Measurements from ENCODE around the gene MPC2.
"Not testable (repeated sequence)": the region's sequence is repeated elsewhere in the genome, so short reads cannot be mapped to it uniquely, and the experiment has no call there.

MPC2 gene

DNA sequence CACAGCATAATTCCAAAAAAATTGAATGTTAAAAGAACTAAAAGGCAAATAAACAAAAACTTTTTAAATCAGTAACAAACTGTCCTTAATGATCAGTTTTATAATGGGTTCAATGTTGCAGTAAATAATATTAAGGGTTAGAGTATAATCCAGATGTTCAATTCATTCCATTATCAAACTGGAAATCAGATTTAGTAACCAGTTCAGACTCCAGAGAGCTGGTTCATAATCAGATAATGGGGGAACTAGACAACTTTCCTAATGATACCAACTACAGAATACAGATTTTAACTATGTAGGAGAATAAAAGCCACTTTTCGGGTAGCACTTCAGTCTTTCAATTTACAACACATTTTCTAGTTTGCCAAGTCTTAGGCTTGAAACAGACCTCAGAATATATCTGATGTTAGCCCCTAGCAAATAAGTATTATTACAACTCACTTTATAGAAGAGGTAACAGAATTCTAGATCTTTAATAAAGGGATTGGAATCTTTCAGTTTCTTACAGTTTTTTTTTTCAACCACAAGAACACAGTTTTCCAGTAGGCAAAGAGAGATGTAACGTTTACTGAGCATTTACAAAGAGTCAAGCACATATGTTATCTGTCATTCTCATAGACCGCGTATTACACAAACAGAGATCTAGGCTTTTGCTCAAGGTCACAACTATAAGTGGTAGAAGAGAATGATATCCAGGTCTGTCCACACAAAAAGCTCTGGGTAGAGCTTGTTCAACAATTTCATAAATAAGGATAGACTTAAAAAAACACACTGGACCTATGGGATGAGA is 2.3 kb downstream of the MPC2 start:
- DNase-seq, result no peak

DNA sequence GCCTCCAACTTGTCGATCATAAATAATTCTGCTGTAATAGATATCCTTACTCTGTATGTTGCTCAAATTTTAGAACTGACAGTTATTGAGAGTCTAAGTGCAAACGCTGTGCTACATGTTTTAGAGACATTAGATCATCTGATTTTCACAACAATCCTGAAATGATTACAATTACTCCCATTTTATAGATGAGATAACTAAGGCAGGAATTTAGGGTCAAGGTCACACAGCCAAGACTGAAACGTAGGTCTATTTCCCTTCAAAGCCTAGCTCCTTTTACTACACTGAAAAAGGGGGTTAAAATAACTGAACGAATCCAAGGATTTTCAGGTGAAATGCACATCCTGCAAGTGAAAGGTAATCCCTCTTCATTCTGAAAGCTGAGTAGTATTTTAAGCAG is 3.1 kb downstream of the MPC2 start:
- DNase-seq, result no peak

DNA sequence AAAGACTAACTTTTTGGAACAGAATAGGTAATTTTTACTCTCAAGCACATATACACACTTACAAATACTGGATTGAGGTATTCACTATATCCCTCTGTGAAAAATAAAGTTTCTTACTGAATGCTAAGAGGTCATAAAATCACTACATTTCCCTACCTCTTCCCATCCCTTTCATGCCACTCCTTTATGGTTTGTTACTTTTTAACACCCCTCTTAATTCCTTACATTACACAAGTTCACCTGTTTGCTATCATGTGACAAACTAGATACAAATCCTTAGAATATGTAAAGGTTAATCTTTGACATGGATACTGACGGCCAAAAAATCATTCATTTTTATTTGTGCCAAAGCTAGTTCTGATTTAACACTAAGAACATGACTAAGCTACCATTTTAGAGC is 7.1 kb downstream of the MPC2 start:
- no peak for DNase-seq

DNA sequence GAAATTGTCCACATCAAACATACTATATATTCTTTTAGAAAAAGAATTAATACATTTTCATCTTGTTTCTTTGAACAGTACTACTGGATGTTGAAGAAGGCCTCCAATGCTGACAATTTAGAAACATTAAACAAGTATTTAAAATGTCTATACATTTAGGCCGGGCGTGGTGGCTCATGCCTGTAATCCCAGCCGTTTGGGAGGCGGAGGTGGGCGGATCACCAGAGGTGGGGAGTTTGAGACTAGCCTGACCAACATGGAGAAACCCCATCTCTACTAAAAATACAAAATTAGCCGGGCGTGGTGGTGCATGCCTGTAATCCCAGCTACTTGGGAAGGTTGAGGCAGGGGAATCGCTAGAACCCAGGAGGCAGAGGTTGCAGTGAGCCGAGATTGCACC is 8.0 kb downstream of the MPC2 start:
- DNase-seq, result not testable (repeated sequence)

DNA sequence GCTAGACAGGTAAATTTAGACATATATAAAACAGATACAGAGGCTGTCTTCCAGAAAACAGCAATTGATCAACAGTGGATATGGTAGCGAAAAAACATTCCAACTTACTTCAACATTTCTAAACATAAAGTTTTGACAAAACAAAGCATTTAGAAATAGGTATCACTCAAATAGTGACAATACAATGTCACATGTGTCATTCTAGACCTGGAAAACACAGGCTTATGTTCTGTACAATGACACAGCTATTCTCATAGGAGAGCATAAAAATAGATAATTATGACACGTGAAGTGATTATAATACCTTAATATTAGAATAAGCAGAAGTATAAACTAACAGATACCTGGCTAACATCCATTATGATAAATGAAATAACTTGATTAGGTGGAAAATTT is 8.4 kb downstream of the MPC2 start:
- no peak for DNase-seq

DNA sequence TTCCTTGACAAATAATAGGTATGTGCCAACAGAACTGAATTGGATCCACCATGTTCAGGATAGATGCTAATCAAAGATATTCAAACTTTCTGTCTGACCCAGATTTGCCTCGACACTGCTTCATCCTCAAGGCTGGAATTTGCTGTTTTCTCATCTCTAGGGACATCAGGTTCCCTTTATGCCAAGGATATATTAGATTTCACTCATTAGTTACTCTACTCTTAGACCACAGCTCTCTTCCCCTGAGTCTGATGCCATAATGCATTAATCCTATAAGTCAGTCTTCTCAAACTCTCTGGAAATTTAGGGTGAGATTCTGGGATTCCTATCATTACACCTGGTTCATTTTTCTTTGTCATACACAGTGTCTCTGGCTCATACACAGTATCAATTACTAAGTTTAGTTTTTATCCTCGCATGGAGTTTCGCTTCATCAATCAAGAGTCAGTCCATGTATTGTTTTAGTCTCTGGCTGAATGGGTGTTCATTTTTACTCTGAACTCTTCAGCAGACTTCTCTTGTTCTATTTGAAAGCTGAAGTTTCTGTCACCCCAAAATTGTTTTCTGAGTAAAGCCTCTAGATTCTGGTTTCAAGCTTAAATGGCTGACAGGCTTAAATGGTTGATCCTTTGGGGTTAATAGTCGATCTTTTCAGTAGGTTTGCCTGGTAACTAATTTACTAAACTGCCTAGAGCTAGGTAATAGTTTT is 9.7 kb downstream of the MPC2 start:
- no peak for DNase-seq

DNA sequence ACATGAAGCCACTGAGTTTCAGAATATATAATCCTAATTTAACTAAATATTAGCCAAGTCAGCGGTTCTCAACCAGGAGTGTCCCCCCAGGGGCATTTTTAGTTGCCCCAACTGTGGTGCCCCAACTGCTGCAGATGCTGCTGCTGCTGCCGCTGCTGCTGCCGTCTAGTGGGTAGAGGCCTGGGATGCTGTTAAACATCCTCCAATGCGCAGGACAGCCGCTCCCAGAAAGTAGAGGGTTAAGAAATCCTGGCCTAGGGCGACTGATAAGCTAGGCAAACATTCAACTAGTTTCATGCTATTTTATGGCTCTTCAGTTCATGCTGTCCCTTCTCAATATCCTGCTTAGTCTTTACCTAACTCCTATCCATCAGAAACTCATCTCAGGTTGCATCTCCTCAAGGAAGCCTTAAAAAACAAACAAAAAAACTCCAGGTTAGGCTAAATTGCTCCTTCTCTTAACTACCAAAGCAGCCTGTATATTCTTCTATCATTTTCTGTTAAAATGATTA is 10.3 kb downstream of the MPC2 start:
- no peak for DNase-seq

DNA sequence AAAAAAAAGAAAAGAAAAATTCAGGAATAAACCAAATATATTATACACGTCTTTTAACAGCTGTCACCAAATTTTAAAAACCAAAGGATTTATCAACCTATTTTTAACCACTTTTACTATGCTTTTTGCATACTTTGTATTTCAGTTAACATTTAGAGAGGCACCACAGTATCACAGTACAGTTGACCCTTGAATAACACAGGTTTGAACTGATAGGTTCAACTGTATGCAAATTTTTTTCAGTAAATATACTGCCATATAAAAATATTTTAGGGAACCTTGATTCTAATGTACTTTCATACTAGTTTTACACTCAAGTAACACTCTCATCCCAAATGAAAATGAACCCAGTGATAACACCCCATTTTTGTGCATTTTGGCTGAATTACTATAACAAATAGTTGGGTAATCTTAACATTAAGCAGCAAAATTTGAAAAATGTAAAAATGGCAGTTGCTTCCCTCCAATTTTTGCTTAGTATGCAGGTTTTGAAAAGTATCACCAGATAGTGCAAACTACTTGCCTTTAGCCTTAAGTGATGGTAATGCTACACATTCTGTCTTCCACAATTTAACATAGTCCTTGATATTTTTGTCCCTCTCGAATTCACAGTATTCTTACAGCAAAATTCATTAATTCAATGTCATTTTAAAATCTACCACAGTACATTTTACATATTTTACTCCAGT is 12.2 kb downstream of the MPC2 start:
- DNase-seq, result no peak

DNA sequence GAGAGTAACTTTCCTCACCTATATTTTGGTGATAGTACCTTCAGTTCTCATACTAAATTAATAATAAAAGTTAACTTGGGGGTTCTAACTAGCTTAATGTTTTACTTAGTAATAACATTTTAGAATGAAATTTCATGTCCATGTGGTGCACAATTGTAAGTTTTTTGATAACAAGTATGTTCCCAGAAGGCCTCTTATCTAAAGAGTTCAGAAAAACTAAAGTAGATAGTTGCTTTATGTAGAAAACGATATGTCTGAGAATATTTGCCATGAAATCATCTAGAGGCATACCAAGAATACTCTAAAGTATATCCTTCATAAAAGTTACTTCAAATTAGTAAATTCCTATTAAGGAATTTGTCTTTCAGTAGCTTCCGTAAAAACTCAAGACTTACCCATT is 12.8 kb downstream of the MPC2 start:
- no peak for DNase-seq

DNA sequence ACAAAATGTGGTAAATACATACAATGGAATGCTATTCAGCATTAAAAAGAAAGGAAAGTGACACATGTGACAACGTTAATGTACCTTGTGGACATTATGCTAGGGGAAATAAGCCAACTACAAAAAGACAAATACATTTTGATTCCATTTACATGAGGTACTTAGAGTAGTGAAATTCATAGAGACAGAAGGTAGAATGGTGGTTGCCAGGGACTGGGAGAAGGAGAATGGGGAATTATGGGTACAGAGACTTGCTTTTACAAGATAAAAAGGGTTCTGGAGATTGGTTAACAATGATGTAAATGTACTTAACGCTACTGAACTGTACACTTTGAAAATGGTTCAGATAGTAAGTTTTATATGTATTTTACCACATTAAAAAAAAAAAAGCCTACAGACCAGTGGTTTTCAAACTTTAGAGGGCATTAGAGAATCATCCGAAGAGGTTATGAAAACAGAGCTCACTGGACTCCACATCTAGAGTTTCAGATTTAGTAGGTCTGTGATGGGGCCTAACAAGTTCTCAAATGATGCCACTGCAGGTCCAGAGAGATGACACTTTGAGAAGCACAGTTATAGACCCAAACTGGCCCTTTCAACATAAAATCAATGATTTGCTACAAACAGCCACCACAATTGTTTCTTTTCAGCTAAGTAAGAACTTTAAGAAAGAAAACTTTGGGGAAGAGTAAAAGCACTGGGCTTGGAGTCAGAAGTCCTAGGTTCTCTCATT is 13.4 kb downstream of the MPC2 start:
- no peak for DNase-seq

DNA sequence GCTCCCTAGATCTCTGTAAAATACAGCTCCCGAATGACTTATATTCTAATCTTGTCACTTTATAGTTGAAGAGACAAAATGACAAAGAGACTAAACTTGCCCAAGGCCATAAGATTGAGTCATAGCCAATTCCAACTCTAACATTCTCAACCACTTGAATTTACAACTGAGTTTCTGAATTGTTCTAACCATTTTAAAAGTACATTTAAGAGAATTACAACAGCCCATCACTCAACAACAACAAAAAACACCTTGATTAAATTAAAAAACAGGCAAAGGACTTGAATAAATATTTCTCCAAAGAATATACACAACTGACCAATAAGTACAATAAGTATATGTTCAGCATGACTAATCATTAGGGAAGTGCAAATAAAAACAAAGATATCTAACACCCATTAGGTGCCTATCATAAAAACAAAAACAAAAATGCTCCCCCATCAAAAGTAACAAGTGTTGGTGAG is 14.2 kb downstream of the MPC2 start:
- no peak for DNase-seq

DNA sequence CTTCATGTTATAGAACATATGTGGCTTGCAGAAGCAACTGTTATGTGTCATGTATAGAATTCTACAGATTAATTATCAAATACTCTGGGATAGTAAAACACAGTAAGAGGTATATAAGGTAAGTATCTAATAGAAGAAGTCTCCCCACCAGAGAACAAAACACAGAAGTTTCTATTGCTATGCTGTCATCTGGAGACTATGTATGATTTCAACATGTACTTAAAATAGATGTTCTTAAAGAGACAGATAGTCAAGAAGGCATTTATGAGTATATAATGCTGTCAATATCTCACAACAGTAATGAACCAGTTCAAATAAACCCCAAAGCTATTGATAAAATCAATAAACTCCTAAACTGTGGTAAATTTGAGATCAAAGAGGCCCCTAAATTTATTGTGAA is 14.8 kb downstream of the MPC2 start:
- no peak for DNase-seq

DNA sequence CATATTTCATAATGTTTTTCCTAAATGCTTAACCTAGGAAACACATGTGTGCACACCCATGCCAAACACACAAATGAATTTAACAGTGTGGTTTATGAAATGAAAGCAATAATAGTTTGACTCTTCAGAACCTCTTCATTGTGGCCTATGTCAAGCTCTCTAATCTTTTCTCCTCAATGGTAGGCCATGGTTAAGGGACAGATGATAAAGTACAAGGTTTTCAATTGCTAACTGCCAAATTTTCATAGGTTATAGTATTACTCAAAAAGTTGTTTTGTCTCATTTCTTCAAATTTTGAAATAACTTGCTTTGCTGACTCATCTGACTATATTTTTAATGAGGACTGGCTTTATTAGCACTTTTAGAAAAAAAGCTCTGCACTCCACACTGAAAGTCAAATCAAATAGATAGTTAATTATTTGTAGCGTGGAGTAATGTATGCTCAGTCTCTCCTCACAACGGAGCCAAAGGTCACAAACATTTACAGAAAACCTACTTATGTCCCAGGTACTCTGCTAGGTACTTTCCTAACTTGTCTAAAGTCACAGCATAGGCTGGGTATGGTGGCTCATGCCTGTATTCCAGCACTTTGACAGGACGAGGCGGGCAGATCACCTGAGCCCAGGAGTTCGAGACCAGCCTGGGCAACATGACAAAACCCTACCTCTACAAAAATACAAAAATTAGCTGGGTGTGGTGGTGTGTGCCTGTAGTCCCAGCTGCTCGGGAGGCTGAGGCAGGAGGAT is 19.9 kb downstream of the MPC2 start:
- no peak for DNase-seq

DNA sequence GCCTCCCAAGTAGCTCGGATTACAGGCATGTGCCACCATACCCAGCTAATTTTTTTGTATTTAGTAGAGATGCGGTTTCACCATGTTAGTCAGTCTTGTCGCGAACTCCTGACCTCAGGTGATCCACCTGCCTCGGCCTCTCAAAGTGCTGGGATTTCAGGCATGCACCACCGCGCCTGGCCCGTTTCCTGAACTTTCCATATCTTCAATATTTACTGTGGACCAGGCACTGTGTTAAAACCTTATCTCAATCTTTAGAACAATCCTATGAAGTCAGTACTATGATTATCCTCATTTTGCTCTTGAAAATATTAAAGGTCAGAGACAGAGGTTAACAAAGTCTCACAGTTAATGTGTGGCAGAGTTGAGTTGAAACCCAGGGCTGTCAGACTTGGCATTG is 21.3 kb downstream of the MPC2 start:
- no peak for DNase-seq

DNA sequence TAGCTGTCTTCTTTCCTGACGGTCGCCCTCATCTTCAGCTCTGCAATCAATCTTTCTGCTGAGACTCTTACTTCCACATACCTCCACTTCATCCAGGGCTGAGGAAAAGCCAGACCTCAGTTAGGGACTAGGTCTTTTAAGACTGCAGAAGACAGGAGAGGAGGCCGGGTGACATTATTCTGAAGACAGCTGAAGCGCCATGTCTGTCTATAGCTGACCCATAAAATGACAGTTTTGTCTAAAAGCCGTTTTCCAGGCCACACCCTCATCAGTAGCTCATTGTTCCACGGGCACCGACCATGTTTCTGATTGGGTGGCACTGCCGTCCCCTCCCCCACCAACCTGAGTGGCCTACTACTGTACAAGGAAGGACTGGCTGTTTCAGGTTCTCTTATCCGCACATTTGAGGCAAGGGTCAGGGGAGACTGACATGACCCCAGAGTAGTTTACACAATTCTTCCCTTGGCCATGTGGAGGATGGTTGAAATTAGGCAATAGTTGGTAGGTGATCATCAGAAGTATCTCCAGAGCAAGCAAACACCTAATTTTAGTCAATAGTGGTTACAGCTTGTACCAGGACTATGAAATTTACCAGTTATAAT is 22.9 kb downstream of the MPC2 start, which contains the start of gene ADCY10:
Gene ADCY10, minus strand, starts transcription at position 240 of the 602 bp plus-strand sequence. CDS start 8,994 bp downstream, outside the sequence.
- DNase-seq, result no peak

DNA sequence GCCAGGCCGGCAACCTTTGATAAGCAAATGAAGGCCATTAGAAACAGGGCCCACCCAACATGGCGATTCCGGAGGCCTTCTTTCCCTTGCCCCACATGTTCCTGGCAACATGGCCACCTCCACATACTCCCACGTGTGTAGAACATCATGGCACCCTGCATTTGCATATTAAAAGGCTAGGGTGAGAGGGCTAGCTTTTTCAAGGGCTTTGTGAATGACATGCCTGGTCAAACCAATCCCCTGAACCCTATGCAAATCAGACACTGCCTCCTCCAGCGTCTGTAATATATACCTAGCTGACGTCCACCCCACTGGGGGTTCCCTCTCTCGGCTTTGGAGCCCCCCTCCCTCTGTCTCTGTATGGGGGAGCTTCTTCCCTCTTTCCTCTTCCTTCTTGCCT is 24.6 kb downstream of the MPC2 start:
- DNase-seq, result no peak

DNA sequence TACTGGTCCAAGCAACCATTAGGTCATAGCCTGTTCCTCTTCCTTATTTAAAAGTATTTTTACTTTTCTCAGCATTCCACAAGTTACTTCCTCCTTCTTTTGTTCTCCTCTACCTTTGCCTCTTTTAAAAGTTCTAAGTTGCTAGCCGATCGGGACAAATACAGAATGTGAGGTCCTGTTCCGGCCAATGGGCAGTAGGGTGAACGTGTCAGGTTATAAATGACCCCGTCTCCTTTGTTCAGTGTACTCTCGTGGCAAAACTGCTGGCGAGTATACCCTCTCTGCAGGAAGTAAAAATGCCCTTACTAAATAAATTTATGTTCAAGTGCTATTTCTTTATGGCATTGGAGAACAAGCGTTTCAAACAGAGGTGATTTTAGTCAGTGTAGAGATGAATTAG is 25.5 kb downstream of the MPC2 start:
- no peak for DNase-seq

DNA sequence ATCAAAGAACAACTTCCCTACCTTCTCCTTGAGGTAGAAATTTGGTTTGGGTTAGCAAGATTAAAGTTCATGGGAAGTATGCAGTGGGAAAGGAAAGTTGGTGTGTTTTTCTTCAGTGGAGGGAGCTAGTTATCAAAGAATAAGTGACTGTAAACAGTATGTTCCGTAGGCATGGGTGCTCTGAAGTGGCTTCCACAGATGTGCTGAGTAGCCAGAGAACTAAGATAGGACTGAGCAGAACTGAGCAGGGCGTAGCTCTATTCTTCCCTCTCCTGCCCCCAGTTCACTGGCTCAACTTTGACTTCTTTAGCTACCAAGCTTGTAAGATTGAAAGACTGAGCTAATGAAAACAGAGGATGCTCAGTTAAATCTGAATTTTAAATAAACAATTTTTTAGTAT is 26.3 kb downstream of the MPC2 start:
- DNase-seq, result no peak

DNA sequence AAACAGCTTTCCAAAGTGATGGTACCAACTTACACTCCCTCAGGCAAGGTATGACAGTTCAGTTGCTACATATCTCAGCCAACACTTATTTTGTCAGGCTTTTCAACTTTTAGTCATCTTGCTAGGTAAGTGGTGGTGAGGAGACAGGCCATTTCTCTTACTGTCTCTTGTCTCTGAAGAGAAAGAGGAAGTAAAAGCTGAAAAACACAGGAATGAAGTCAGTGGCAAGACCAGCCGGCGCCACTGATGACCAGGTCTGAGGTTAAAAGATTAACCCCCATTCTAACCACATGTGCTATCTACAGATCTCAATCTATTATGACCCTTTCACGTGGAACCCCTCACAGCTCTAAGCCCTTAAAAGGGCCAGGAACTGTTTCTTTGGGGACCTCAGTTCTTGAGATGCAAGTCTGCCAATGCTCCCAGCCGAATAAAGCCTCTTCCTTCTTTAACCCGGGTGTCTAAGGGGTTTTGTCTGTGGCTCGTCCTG is 27.1 kb downstream of the MPC2 start:
- DNase-seq, result no peak

DNA sequence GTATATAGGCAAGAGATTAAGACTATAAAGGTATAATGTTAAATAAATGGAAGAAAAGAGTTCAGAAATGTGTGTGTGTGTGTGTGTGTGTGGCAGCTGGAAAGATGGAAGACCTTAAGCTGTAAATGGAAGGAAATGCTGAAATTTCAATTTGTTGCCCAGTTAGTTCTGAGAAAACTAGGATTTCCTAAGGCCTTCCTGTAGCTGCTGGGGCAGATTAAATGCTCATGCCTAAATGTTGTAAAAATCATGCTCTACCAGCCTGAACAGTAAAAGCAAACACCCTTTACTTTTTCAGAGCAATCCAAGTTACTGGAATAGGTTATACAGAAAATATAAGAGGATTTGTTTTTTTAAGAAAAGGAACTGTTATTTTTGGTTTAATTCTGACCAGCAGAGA is 31.2 kb downstream of the MPC2 start:
- DNase-seq, result no peak

DNA sequence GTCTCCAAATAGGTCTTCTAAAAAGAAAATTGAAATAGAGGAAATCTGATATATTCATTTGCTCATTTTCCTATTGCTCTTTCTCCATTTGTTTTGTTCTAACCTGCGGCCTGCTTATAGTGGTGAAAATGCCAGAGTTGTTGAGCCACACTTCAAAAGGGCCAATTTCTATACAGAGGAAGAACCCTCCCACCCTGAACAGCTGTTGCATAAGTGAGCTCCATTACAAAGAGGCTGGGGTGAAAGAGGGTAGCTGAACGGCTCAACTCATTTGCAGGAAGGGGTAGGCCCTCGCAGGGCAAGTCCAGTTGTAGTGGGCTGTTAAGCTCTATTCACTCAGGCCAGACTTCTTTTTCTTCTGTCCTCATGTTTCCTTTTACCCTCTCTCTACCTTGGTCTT is 31.7 kb downstream of the MPC2 start:
- DNase-seq, result no peak
